B cell (primary cell): Measurements from ENCODE around the gene XRCC3. TPM values are rescaled to one million over a fixed set of nuclear protein-coding genes. Genes with fewer than 3 reads are reported as not detected.

Experiments
- ATAC-seq: fragments of 200-7000 bp; cut with Tn5 transposase; one replicate; pipeline ENCODE4 v1.10.0; 2021; ENCODE audit warnings: low read depth, mild to moderate bottlenecking, moderate number of reproducible peaks, moderate library complexity
- CTCF ChIA-PET: fragments of 350-600 bp; sonication (Branson Sonifier 250); formaldehyde crosslinking; loops from one replicate; lab custom pipeline; 2021; ENCODE audit warnings: antibody characterized with exemption, inconsistent platforms; lab: Charles Lee
- POLR2A ChIA-PET: fragments of 350-600 bp; sonication (Branson Sonifier 250); formaldehyde crosslinking; loops from one replicate; lab custom pipeline; 2021; ENCODE audit warnings: antibody characterized with exemption; lab: Charles Lee
- DNase-seq: peaks from one replicate; pipeline ENCODE4 v3.0.0; 2013
- H2AFZ ChIP-seq: 2 replicates; pipeline ENCODE4 v1.6.1; 2012; ENCODE audit warnings: mild to moderate bottlenecking, low read depth, low read length; ENCODE audit not compliant: insufficient read depth, poor library complexity, severe bottlenecking
- H3K27ac ChIP-seq, 2 donors: 1 replicate in 1 of 2; 2 replicates in 1 of 2; pipeline ENCODE4 v1.5.1; 2012 to 2013; ENCODE audit warnings: low read length in 2 of 2, mild to moderate bottlenecking in 2 of 2, moderate library complexity in 1 of 2
- H3K27me3 ChIP-seq, 4 experiments: fragments of 200-600 bp in 1 of 4; sonication (generic) in 1 of 4; replicated peaks in 1 of 4; 1 replicate in 2 of 4; 2 replicates in 2 of 4; pipeline versions ENCODE4 v1.6.1 to v1.7.0; 2013 to 2016; ENCODE audit warnings: low read length in 3 of 4, mild to moderate bottlenecking in 2 of 4, mixed read lengths in 1 of 4, moderate library complexity in 1 of 4; ENCODE audit not compliant: insufficient read depth in 4 of 4, control insufficient read depth in 3 of 4; ENCODE audit errors: control extremely low read depth in 1 of 4
- H3K36me3 ChIP-seq, 2 experiments: replicated peaks in 1 of 2; 1 replicate in 1 of 2; 2 replicates in 1 of 2; pipeline versions ENCODE4 v1.6.1 to v1.7.1; 2013; ENCODE audit warnings: low read length in 1 of 2; ENCODE audit not compliant: insufficient read depth in 2 of 2, control insufficient read depth in 1 of 2; ENCODE audit errors: control extremely low read depth in 1 of 2, extremely low read depth in 1 of 2
- H3K4me1 ChIP-seq, 2 donors: fragments of 200-600 bp in 1 of 2; sonication (generic) in 1 of 2; 1 replicate in 1 of 2; 2 replicates in 1 of 2; pipeline versions ENCODE4 v1.5.1 to v1.6.1; 2013 to 2017; ENCODE audit warnings: low read length in 2 of 2; ENCODE audit not compliant: control insufficient read depth in 2 of 2, insufficient read depth in 2 of 2
- H3K4me2 ChIP-seq: replicated peaks from 2 replicates; pipeline ENCODE3; 2012; ENCODE audit warnings: mild to moderate bottlenecking, low read depth, low read length; ENCODE audit not compliant: poor library complexity, severe bottlenecking
- H3K4me3 ChIP-seq, 5 experiments: fragments of 200-600 bp in 1 of 5; sonication (generic) in 1 of 5; 1 replicate in 3 of 5; 2 replicates in 2 of 5; pipeline versions ENCODE4 v1.5.1 to v1.7.0; 2011 to 2016; ENCODE audit warnings: low read length in 4 of 5, mild to moderate bottlenecking in 4 of 5, low read depth in 2 of 5, control low read depth in 1 of 5, moderate library complexity in 1 of 5; ENCODE audit not compliant: insufficient read depth in 1 of 5; ENCODE audit errors: control extremely low read depth in 1 of 5, extremely low read depth in 1 of 5
- H3K79me2 ChIP-seq: fragments of 200-600 bp; sonication (generic); one replicate; pipeline ENCODE4 v1.6.0; 2016; ENCODE audit warnings: low read length; ENCODE audit not compliant: control insufficient read depth, insufficient read depth
- H3K9ac ChIP-seq: fragments of 200-600 bp; sonication (generic); 2 replicates; pipeline ENCODE4 v1.6.1; 2017; ENCODE audit warnings: mild to moderate bottlenecking, low read length, moderate library complexity
- H3K9me3 ChIP-seq, 3 donors: one replicate each; pipeline versions ENCODE4 v1.6.1 to v1.7.1; 2013; ENCODE audit warnings: low read length in 2 of 3; ENCODE audit not compliant: control insufficient read depth in 2 of 3, insufficient read depth in 1 of 3; ENCODE audit errors: control extremely low read depth in 1 of 3
- H4K20me1 ChIP-seq: 2 replicates; pipeline ENCODE4 v1.6.0; 2012; ENCODE audit warnings: mild to moderate bottlenecking, low read length; ENCODE audit not compliant: insufficient read depth, control insufficient read depth, poor library complexity, severe bottlenecking
- H3K27ac Mint-ChIP-seq: one replicate; pipeline ENCODE4 v1.8.0; 2021; ENCODE audit warnings: mixed read lengths
- H3K27me3 Mint-ChIP-seq: one replicate; pipeline ENCODE4 v1.8.0; 2021; ENCODE audit warnings: mixed read lengths
- H3K4me1 Mint-ChIP-seq: one replicate; pipeline ENCODE4 v1.8.0; 2021; ENCODE audit warnings: mixed read lengths
- H3K4me3 Mint-ChIP-seq: one replicate; pipeline ENCODE4 v1.8.0; 2021; ENCODE audit warnings: mixed read lengths
- H3K9me3 Mint-ChIP-seq: one replicate; pipeline ENCODE4 v1.8.0; 2022; ENCODE audit warnings: mixed read lengths; ENCODE audit not compliant: insufficient read depth
- CTCF ChIP-seq: fragments of 200-600 bp; IDR thresholded peaks from one replicate; pipeline ENCODE4 v1.8.0; 2022; ENCODE audit warnings: antibody characterized with exemption, mild to moderate bottlenecking
- EZH2 ChIP-seq: IDR thresholded peaks from 2 replicates; pipeline ENCODE4 v1.6.1; 2012; ENCODE audit warnings: borderline replicate concordance, low read depth, mild to moderate bottlenecking, moderate library complexity, low read length; ENCODE audit not compliant: insufficient read depth, poor library complexity, severe bottlenecking
- WGBS: methylation state at CpG from one replicate; pipeline ENCODE4 v1.1.5; 2013; ENCODE audit warnings: missing lambda C conversion rate; ENCODE audit not compliant: insufficient coverage; 5-methylcytosine and 5-hydroxymethylcytosine counted together
- intact Hi-C: fragments of 100-400 bp; cut with micrococcal nuclease; formaldehyde crosslinking; loops from one replicate; pipeline ENCODE4 v1.10.0; 2022
- polyA plus RNA-seq: library from polyadenylated mRNA; depleted of rRNA; stranded (reverse); fragments of >200 nt; gene quantifications from 2 replicates; pipeline ENCODE4 v1.2.3, GENCODE V29; 2012
- total RNA-seq, 2 donors: library from RNA; stranded (reverse); fragments of 120-200 nt in 1 of 2; gene quantifications; 1 replicate in 1 of 2; 2 replicates in 1 of 2; pipeline versions ENCODE4 v1.2.3 to v1.2.4, GENCODE V29; 2013 to 2022

XRCC3 gene
- total and polyA plus RNA-seq, 2 donors (not counting 1 experiment from before 2014, with no cell fraction given), result 18.0 to 19.7 TPM

GRCh38 chr14:103716899-103717411 is 1.7 kb upstream of the XRCC3 start:
- H3K4me2 ChIP-seq, result peak overlapping the region; percentile 96
- H3K27ac Mint-ChIP-seq, result no peak overlapping the region
- ChIA-PET POLR2A (no interaction called here), CTCF (interaction anchor here (1.4 kb wide), 1 partner anchor 37 kb away, joined by 3 read pairs; no protein-coding TSS in a partner anchor)
- no peak overlapping the region for H3K9ac ChIP-seq
- peak overlapping the region in 3 of 5 experiments; percentile 60 to 82 (median 74) for H3K4me3 ChIP-seq
- no peaks in the 10 kb centered on the region for H3K27me3 ChIP-seq
- intact Hi-C loops, result loop anchor here (5.0 kb wide), 1 partner anchor 1035 kb away; the partner anchor contains the start of gene SIVA1
- DNase-seq (no peak), ATAC-seq (no peak)
- no peaks in the 10 kb centered on the region for H3K27me3 Mint-ChIP-seq
- no peaks in the 10 kb centered on the region for H3K9me3 ChIP-seq
- peaks cover 15 to 24% of the 10 kb centered on the region in 2 donors for H3K4me1 ChIP-seq
- H3K4me3 Mint-ChIP-seq, result peak overlapping the region; percentile 86
- H3K36me3 ChIP-seq, result no peaks in the 10 kb centered on the region
- H3K79me2 ChIP-seq, result peaks cover 55% of the 10 kb centered on the region
- peaks cover 36% of the 10 kb centered on the region for H3K4me1 Mint-ChIP-seq
- H3K27ac ChIP-seq, result no peak overlapping the region
- TF ChIP-seq CTCF (no peak), EZH2 (no peak)
- no peak overlapping the region for H2AFZ ChIP-seq
- H4K20me1 ChIP-seq, result peaks cover 38% of the 10 kb centered on the region
- H3K9me3 Mint-ChIP-seq, result no peaks in the 10 kb centered on the region
- 84% methylated on average over 13 of the region's 17 CpGs for WGBS

GRCh38 chr14:103716091-103716801 is 995 bp upstream of the XRCC3 start:
- 3% methylated on average over 72 of the region's 72 CpGs for WGBS
- H4K20me1 ChIP-seq, result peaks cover 36% of the 10 kb centered on the region
- H3K4me3 ChIP-seq, result peak overlapping the region; percentile 12 to 82 (median 60)
- peak overlapping the region; percentile 76 for H3K9ac ChIP-seq
- DNase-seq (peak; percentile 33), ATAC-seq (no peak)
- ChIA-PET CTCF (interaction anchor here (1.4 kb wide), 1 partner anchor 37 kb away, joined by 4 read pairs; no protein-coding TSS in a partner anchor), POLR2A (interaction anchor here (0.6 to 0.7 kb wide), 4 partner anchors 14 to 1430 kb away, joined by 3 to 4 read pairs (median 3); no protein-coding TSS in a partner anchor)
- Mint-ChIP-seq H3K4me1 (peaks cover 36% of the 10 kb centered on the region), H3K27ac (peak overlapping the region; percentile 67), H3K27me3 (no peaks in the 10 kb centered on the region), H3K9me3 (no peaks in the 10 kb centered on the region), H3K4me3 (peak overlapping the region; percentile 86)
- no peak overlapping the region for H3K27ac ChIP-seq
- H3K36me3 ChIP-seq, result no peaks in the 10 kb centered on the region
- TF ChIP-seq EZH2 (no peak), CTCF (no peak)
- peaks cover 56% of the 10 kb centered on the region for H3K79me2 ChIP-seq
- H3K4me2 ChIP-seq, result peak overlapping the region; percentile 96
- H3K9me3 ChIP-seq, result no peaks in the 10 kb centered on the region
- H2AFZ ChIP-seq, result peak overlapping the region; percentile 75
- H3K27me3 ChIP-seq, result no peaks in the 10 kb centered on the region
- intact Hi-C loops, result loop anchor here (5.0 kb wide), 1 partner anchor 1036 kb away; the partner anchor contains the start of gene SIVA1
- H3K4me1 ChIP-seq, result peaks cover 15 to 24% of the 10 kb centered on the region in 2 donors
